Liver (tissue), 9 donors: ENCODE measurements around the gene NUP93. TPM values are rescaled to one million over a fixed set of nuclear protein-coding genes. Genes with fewer than 3 reads are reported as not detected.

ENCODE experiments used
- DNase-seq: peaks from one replicate; pipeline ENCODE4 v3.0.0-alpha.2; 2017; ENCODE audit warnings: low spot score
- H3K27ac ChIP-seq, 2 donors: one replicate each; pipeline ENCODE4 v1.7.0; 2013; ENCODE audit warnings: inconsistent platforms in 2 of 2, low read length in 2 of 2, control low read depth in 1 of 2, low read depth in 1 of 2, mild to moderate bottlenecking in 1 of 2
- H3K27me3 ChIP-seq, 4 donors: one replicate each; pipeline versions ENCODE4 v1.6.1 to v1.7.0; 2013; ENCODE audit warnings: low read length in 3 of 4, inconsistent platforms in 1 of 4, mild to moderate bottlenecking in 1 of 4, moderate library complexity in 1 of 4; ENCODE audit not compliant: control insufficient read depth in 4 of 4, insufficient read depth in 4 of 4
- H3K36me3 ChIP-seq, 4 donors: one replicate each; pipeline versions ENCODE4 v1.6.1 to v1.7.0; 2013; ENCODE audit warnings: low read length in 3 of 4, mild to moderate bottlenecking in 3 of 4, low read depth in 1 of 4, moderate library complexity in 1 of 4; ENCODE audit not compliant: control insufficient read depth in 4 of 4, insufficient read depth in 3 of 4
- H3K4me1 ChIP-seq, 4 donors: one replicate each; pipeline versions ENCODE4 v1.6.1 to v1.7.0; 2013; ENCODE audit warnings: low read length in 3 of 4, mild to moderate bottlenecking in 3 of 4, moderate library complexity in 1 of 4; ENCODE audit not compliant: control insufficient read depth in 4 of 4, insufficient read depth in 4 of 4
- H3K4me3 ChIP-seq, 3 donors: one replicate each; pipeline versions ENCODE4 v1.6.1 to v1.7.0; 2013; ENCODE audit warnings: low read length in 3 of 3, control low read depth in 1 of 3, low read depth in 1 of 3, mild to moderate bottlenecking in 1 of 3
- H3K9ac ChIP-seq, 2 donors: one replicate each; pipeline ENCODE4 v1.7.0; 2013; ENCODE audit warnings: low read length in 2 of 2, mild to moderate bottlenecking in 2 of 2, moderate library complexity in 2 of 2, control low read depth in 1 of 2, low read depth in 1 of 2
- H3K9me3 ChIP-seq, 4 donors: one replicate each; pipeline versions ENCODE4 v1.6.1 to v1.7.0; 2013; ENCODE audit warnings: low read length in 3 of 4; ENCODE audit not compliant: control insufficient read depth in 4 of 4
- ATF3 ChIP-seq: IDR thresholded peaks from 2 replicates; pipeline ENCODE4 v1.6.1; 2016; ENCODE audit warnings: antibody characterized with exemption
- CTCF ChIP-seq: fragments of 150-350 bp; IDR thresholded peaks from 2 replicates; pipeline ENCODE4 v1.5.1; 2017; ENCODE audit warnings: improper control_type of control experiment, low read depth, low read length; ENCODE audit not compliant: missing input control
- EGR1 ChIP-seq, 2 donors: IDR thresholded peaks; 2 replicates each; pipeline ENCODE4 v1.6.1; 2016 to 2018; ENCODE audit warnings: antibody characterized with exemption in 2 of 2, low read depth in 2 of 2
- FOXA1 ChIP-seq: IDR thresholded peaks from 2 replicates; pipeline ENCODE4 v1.6.1; 2016; ENCODE audit warnings: antibody characterized with exemption
- FOXA2 ChIP-seq: IDR thresholded peaks from 2 replicates; pipeline ENCODE4 v1.6.1; 2016; ENCODE audit warnings: antibody characterized with exemption
- GABPA ChIP-seq, 2 donors: IDR thresholded peaks in 1 of 2; conservative IDR thresholded peaks in 1 of 2; 2 replicates each; pipeline ENCODE4 v1.6.1; 2016; ENCODE audit warnings: antibody characterized with exemption in 2 of 2, mild to moderate bottlenecking in 1 of 2, moderate library complexity in 1 of 2
- HNF4A ChIP-seq, 2 donors: conservative IDR thresholded peaks; 2 replicates each; pipeline ENCODE4 v1.6.1; 2016; ENCODE audit warnings: antibody characterized with exemption in 2 of 2, mild to moderate bottlenecking in 2 of 2
- HNF4G ChIP-seq: IDR thresholded peaks from 2 replicates; pipeline ENCODE4 v1.6.1; 2016; ENCODE audit warnings: antibody characterized with exemption
- MAX ChIP-seq: IDR thresholded peaks from 2 replicates; pipeline ENCODE4 v1.6.1; 2016; ENCODE audit warnings: antibody characterized with exemption
- NR2F2 ChIP-seq: IDR thresholded peaks from 2 replicates; pipeline ENCODE4 v1.6.1; 2016; ENCODE audit warnings: antibody characterized with exemption
- RAD21 ChIP-seq, 2 donors: IDR thresholded peaks; 2 replicates each; pipeline ENCODE4 v1.6.1; 2016; ENCODE audit warnings: antibody characterized with exemption in 2 of 2, mild to moderate bottlenecking in 2 of 2
- REST ChIP-seq: IDR thresholded peaks from 2 replicates; pipeline ENCODE4 v1.6.1; 2016; ENCODE audit warnings: antibody characterized with exemption, mild to moderate bottlenecking
- RXRA ChIP-seq, 2 donors: IDR thresholded peaks; 2 replicates each; pipeline ENCODE4 v1.6.1; 2017 to 2018; ENCODE audit warnings: antibody characterized with exemption in 2 of 2, mild to moderate bottlenecking in 1 of 2
- SP1 ChIP-seq: IDR thresholded peaks from 2 replicates; pipeline ENCODE4 v1.6.1; 2018; ENCODE audit warnings: antibody characterized with exemption, mild to moderate bottlenecking
- YY1 ChIP-seq: IDR thresholded peaks from 2 replicates; pipeline ENCODE4 v1.6.1; 2016; ENCODE audit warnings: antibody characterized with exemption, mild to moderate bottlenecking
- ZBTB33 ChIP-seq: IDR thresholded peaks from 2 replicates; pipeline ENCODE4 v1.6.1; 2016; ENCODE audit warnings: antibody characterized with exemption
- WGBS: extraction: QIAGEN DNeasy Blood & Tissue Kit; methylation state at CpG from one replicate; pipeline ENCODE4 v1.1.7; 2013; 5-methylcytosine and 5-hydroxymethylcytosine counted together
- polyA plus RNA-seq, 2 donors: library from polyadenylated mRNA; stranded (reverse) in 1 of 2; unstranded in 1 of 2; fragments of 200-250 nt in 1 of 2; fragments of >200 nt in 1 of 2; fragmentation: Nextera tagmentation in 1 of 2; extraction: Ambion mirVana in 1 of 2; gene quantifications; one replicate each; pipeline versions ENCODE4 v1.2.1 to v1.2.3, GENCODE V29; 2013 to 2015
- total RNA-seq, 2 donors: library from RNA; depleted of rRNA; stranded (reverse); fragments of >200 nt; gene quantifications; one replicate each; pipeline ENCODE4 v1.2.3, GENCODE V29; 2014
- donor health status: healthy.
- donor health status: healthy.
- donor health status: healthy.
- donor health status: healthy.
- donor health status: healthy.

The NUP93 gene
- total and polyA plus RNA-seq, 4 donors, result 8.2 to 31.8 (median 9.8) TPM

GRCh38 chr16:56700631-56701030 lies 29.3 kb upstream of the NUP93 start:
- TF ChIP-seq FOXA1 (no peak), HNF4A (conservative IDR thresholded peaks at IDR 0.05) (no peak), RXRA (IDR thresholded peaks at IDR 0.05) (no peak), YY1 (no peak), CTCF (no peak), SP1 (no peak)
- 97% methylated on average over 1 of the region's 1 CpG for WGBS
- Histone ChIP-seq H3K4me1 (peaks cover 0 to 6% (median 0%) of the 10 kb centered on the region in 4 donors), H3K27ac (no peak overlapping the region), H3K4me3 (no peak overlapping the region), H3K9ac (no peak overlapping the region), H3K36me3 (no peaks in the 10 kb centered on the region), H3K9me3 (no peaks in the 10 kb centered on the region), H3K27me3 (no peaks in the 10 kb centered on the region)
- no peak for DNase-seq

GRCh38 chr16:56701534-56701933 lies 28.4 kb upstream of the NUP93 start:
- no peaks in the 10 kb centered on the region for H3K27me3 ChIP-seq
- DNase-seq, result no peak
- no peak overlapping the region for H3K27ac ChIP-seq
- no peak overlapping the region for H3K9ac ChIP-seq
- peaks cover 0 to 6% (median 0%) of the 10 kb centered on the region in 4 donors for H3K4me1 ChIP-seq
- H3K36me3 ChIP-seq, result no peaks in the 10 kb centered on the region
- no peak overlapping the region for H3K4me3 ChIP-seq
- no peak for TF ChIP-seq REST
- TF ChIP-seq HNF4A (conservative IDR thresholded peaks at IDR 0.05), result no peak
- TF ChIP-seq FOXA1, result no peak
- no peak for TF ChIP-seq ZBTB33
- no peak for TF ChIP-seq NR2F2
- TF ChIP-seq YY1, result no peak
- TF ChIP-seq FOXA2, result no peak
- no peak for TF ChIP-seq GABPA (IDR thresholded peaks at IDR 0.05 in 1 of 2, conservative IDR thresholded peaks at IDR 0.05 in 1 of 2)
- TF ChIP-seq SP1, result no peak
- no peak for TF ChIP-seq RXRA (IDR thresholded peaks at IDR 0.05)
- TF ChIP-seq EGR1 (IDR thresholded peaks at IDR 0.05; ENCODE audit: low read depth in 2 of 2), result no peak
- no peak for TF ChIP-seq RAD21 (IDR thresholded peaks at IDR 0.05)
- no peak for TF ChIP-seq ATF3
- no peak for TF ChIP-seq MAX
- no peak for TF ChIP-seq HNF4G
- H3K9me3 ChIP-seq, result no peaks in the 10 kb centered on the region
- WGBS, result 92% methylated on average over 7 of the region's 7 CpGs
